Measurements from ENCODE around the gene PSMD5. TPM values are rescaled to one million over a fixed set of nuclear protein-coding genes. Genes with fewer than 3 reads are reported as not detected.

Gene PSMD5
- total and polyA plus RNA-seq, 2 donors: 27.6 to 38.0 TPM

GRCh38 chr9:120868676-120869359 is 26.1 kb upstream of the PSMD5 start:
- Histone ChIP-seq H3K36me3 (ENCODE audit: insufficient read depth) (no peaks in the 10 kb centered on the region), H3K27ac (ENCODE audit: low read depth) (peak overlapping the region; percentile 78)
- 6% methylated on average over 52 of the region's 52 CpGs for WGBS

GRCh38 chr9:120868339-120868675 is 25.6 kb upstream of the PSMD5 start:
- no peak for DNase-seq (ENCODE audit: extremely low spot score)
- Histone ChIP-seq H3K4me3 (ENCODE audit: low read depth, low read length) (peak overlapping the region; percentile 23), H3K4me1 (ENCODE audit: insufficient read depth) (no peaks in the 10 kb centered on the region), H3K27ac (ENCODE audit: low read depth) (peak overlapping the region; percentile 78), H3K36me3 (ENCODE audit: insufficient read depth) (peaks cover 2% of the 10 kb centered on the region)
- 25% methylated on average over 11 of the region's 11 CpGs for WGBS

More at GRCh38 chr9:120868676-120869359, 26.1 kb upstream of the PSMD5 start:
- peak; percentile 76 for DNase-seq (ENCODE audit: extremely low spot score)
- Histone ChIP-seq H3K4me3 (ENCODE audit: low read depth, low read length) (peak overlapping the region; percentile 23), H3K4me1 (ENCODE audit: insufficient read depth) (no peaks in the 10 kb centered on the region)

- WGBS: 87% methylated on average over 15 of the region's 15 CpGs
- Histone ChIP-seq H3K27ac (ENCODE audit: low read depth) (peak overlapping the region; percentile 62), H3K36me3 (ENCODE audit: insufficient read depth) (peaks cover 2% of the 10 kb centered on the region), H3K4me3 (ENCODE audit: low read depth, low read length) (peak overlapping the region; percentile 23), H3K4me1 (ENCODE audit: insufficient read depth) (no peaks in the 10 kb centered on the region)
- DNase-seq (ENCODE audit: extremely low spot score): no peak
These were observed 25.1 kb upstream of the PSMD5 start for GRCh38 chr9:120867676-120868338.

DNA sequence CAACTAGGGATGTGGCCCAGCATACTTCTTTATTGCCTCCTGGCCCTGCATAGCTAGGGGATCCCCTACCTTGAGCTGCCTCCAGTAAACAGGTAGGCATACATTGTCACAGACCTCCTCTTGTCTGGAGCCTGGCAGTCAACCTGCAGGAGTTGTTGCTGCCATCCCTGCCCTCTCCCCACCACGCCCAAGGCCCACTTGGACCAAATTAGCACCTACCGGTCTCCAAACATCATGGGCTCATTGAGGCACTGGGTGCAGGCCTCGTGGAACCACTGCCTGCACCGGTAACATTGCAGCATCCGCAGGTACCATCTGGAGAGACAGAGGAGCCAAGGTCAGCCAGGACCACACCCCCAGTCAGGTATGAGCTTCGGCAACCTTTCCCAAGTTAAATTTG is 23.9 kb upstream of the PSMD5 start:
- Histone ChIP-seq H3K36me3 (ENCODE audit: insufficient read depth) (peaks cover 2% of the 10 kb centered on the region), H3K4me1 (ENCODE audit: insufficient read depth) (no peaks in the 10 kb centered on the region), H3K27ac (ENCODE audit: low read depth) (no peak overlapping the region), H3K4me3 (ENCODE audit: low read depth, low read length) (no peak overlapping the region)
- DNase-seq (ENCODE audit: extremely low spot score): no peak
- 94% methylated on average over 6 of the region's 6 CpGs for WGBS

DNA sequence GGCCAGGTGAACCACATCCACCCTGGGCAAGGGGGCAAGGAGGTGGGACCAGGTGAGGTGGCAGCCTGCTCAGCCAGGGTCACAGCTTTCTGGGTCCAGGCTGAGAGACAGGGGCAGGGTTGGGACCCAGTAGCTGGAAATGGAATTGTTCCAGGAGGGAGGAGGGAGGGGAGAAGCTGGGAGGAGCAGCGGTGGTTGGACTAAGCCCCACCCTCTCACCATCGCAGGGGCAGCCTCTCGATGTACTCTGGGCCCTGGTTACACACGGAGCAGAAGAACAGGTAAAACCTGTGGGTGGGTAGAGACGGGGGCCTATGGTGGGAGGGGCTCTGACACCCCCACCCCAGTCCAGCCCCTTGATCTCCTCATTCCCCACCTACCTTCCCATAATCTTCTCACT is 23.1 kb upstream of the PSMD5 start:
- no peaks in the 10 kb centered on the region for H3K4me1 ChIP-seq (ENCODE audit: insufficient read depth)
- H3K36me3 ChIP-seq (ENCODE audit: insufficient read depth): peaks cover 2% of the 10 kb centered on the region
- H3K4me3 ChIP-seq (ENCODE audit: low read depth, low read length): no peak overlapping the region
- no peak overlapping the region for H3K27ac ChIP-seq (ENCODE audit: low read depth)
- DNase-seq (ENCODE audit: extremely low spot score): no peak
- 54% methylated on average over 5 of the region's 5 CpGs for WGBS

DNA sequence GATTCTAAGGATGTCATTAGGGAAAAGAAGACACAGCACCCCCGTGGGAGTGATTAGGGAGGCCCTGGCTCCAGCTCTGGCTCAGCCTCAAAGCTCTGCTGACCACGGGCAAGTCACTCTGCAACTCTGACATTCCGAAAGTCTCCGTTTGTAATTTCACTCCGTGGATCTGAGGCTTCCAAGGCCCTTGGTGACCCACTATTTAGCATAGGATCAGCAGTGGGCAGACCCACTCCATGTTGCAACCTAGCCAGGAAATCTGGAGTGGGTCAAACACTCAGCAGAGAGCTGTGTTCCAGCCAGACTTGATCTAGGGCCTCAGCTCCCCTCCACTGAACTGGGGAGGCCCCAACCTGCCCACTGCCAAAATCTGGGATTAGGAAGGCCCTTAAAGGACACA is 22.5 kb upstream of the PSMD5 start:
- no peaks in the 10 kb centered on the region for H3K4me1 ChIP-seq (ENCODE audit: insufficient read depth)
- no peak for DNase-seq (ENCODE audit: extremely low spot score)
- no peak overlapping the region for H3K4me3 ChIP-seq (ENCODE audit: low read depth, low read length)
- peaks cover 2% of the 10 kb centered on the region for H3K36me3 ChIP-seq (ENCODE audit: insufficient read depth)
- H3K27ac ChIP-seq (ENCODE audit: low read depth): no peak overlapping the region
- WGBS: 61% methylated on average over 5 of the region's 5 CpGs

DNA sequence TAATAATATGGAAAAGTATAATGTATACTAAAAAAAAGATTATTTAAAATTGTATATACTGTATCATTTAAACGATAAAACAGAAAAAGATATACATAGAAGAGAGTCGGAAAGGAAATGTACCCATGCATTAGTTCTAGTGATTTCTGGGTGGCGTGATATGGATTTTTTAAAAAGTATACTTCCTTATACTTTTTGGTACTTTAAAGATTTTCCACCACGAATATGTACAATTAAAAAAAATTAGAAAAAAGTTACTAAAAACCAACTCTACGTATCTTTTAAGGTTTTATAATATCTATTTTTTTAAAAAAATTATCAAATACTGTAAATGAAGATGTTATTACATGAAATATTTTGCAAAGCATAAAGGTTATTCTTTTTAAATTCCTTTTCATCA is 22.0 kb upstream of the PSMD5 start:
- peaks cover 4% of the 10 kb centered on the region for H3K36me3 ChIP-seq (ENCODE audit: insufficient read depth)
- no peak overlapping the region for H3K4me3 ChIP-seq (ENCODE audit: low read depth, low read length)
- DNase-seq (ENCODE audit: extremely low spot score): no peak
- 96% methylated on average over 5 of the region's 5 CpGs for WGBS
- no peak overlapping the region for H3K27ac ChIP-seq (ENCODE audit: low read depth)
- no peaks in the 10 kb centered on the region for H3K4me1 ChIP-seq (ENCODE audit: insufficient read depth)

DNA sequence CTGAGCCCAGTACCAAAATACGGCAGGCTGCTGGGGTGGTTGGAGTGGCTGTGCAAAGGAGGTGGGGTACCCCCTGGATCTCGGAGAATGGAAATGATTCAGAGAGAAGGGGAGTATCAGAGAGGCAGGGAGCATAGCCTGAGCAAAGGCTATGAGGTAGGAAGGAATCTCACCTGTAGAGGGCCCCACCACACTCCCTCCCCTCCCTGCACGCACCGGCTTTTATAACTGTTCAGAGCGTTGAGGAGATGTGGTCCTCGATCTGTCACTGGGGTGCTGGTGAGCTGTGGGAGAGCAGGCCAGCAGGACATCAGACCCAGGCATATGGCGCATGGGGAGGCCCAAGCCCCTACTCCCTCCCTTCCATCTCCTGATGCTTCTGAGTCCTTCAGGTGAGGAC is 21.1 kb upstream of the PSMD5 start:
- H3K36me3 ChIP-seq (ENCODE audit: insufficient read depth): peaks cover 4% of the 10 kb centered on the region
- DNase-seq (ENCODE audit: extremely low spot score): no peak
- 88% methylated on average over 7 of the region's 7 CpGs for WGBS
- H3K4me3 ChIP-seq (ENCODE audit: low read depth, low read length): no peak overlapping the region
- no peaks in the 10 kb centered on the region for H3K4me1 ChIP-seq (ENCODE audit: insufficient read depth)
- no peak overlapping the region for H3K27ac ChIP-seq (ENCODE audit: low read depth)

DNA sequence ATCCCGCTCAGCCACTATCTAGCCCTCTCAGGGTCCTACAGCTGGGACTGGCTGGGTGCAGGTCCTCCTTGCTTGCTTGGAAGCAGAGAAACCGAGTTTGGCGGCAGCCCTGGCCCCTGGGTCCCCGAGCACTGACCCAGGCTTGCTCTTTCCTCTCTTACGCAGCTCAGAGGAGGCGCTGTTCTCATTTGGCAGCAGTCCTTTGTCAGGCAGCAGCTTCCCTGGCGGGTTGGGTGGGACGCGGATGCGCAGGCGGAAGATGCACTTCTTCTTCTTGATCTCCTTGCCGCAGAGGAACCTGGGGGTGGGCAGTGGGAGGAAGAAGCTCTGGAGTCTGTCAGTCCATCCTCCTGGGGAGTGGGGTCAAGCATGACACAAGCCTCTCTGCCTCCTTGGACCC is 19.7 kb upstream of the PSMD5 start:
- Histone ChIP-seq H3K36me3 (ENCODE audit: insufficient read depth) (peaks cover 4% of the 10 kb centered on the region), H3K4me3 (ENCODE audit: low read depth, low read length) (no peak overlapping the region), H3K4me1 (ENCODE audit: insufficient read depth) (no peaks in the 10 kb centered on the region), H3K27ac (ENCODE audit: low read depth) (no peak overlapping the region)
- no peak for DNase-seq (ENCODE audit: extremely low spot score)
- 90% methylated on average over 12 of the region's 12 CpGs for WGBS

GRCh38 chr9:120861935-120862334 is 19.2 kb upstream of the PSMD5 start:
- Histone ChIP-seq H3K4me3 (ENCODE audit: low read depth, low read length) (no peak overlapping the region), H3K4me1 (ENCODE audit: insufficient read depth) (no peaks in the 10 kb centered on the region), H3K27ac (ENCODE audit: low read depth) (no peak overlapping the region), H3K36me3 (ENCODE audit: insufficient read depth) (peaks cover 4% of the 10 kb centered on the region)
- no peak for DNase-seq (ENCODE audit: extremely low spot score)
- 98% methylated on average over 6 of the region's 6 CpGs for WGBS

DNA sequence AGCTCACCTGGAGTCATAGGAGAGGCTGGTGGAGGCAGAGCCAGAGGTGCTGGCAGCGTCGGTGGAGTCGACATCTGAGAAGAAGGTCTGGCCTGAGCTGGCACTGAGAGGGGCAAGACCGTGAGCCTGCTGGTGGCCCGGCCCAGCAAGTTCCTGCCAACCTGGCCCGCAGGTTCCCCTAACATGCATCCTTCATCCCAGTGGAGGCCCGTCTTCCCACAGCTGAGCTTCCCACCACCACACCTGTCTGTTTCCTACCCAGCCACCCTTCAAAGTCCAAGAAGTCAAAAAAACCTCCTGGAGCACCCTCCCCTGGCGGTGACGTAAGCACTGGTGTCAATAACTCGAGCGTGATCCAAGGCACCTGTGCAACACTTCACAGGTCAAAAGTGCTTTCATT is 17.4 kb upstream of the PSMD5 start:
- Histone ChIP-seq H3K4me1 (ENCODE audit: insufficient read depth) (no peaks in the 10 kb centered on the region), H3K4me3 (ENCODE audit: low read depth, low read length) (no peak overlapping the region), H3K27ac (ENCODE audit: low read depth) (no peak overlapping the region), H3K36me3 (ENCODE audit: insufficient read depth) (peaks cover 4% of the 10 kb centered on the region)
- 94% methylated on average over 11 of the region's 11 CpGs for WGBS
- no peak for DNase-seq (ENCODE audit: extremely low spot score)

DNA sequence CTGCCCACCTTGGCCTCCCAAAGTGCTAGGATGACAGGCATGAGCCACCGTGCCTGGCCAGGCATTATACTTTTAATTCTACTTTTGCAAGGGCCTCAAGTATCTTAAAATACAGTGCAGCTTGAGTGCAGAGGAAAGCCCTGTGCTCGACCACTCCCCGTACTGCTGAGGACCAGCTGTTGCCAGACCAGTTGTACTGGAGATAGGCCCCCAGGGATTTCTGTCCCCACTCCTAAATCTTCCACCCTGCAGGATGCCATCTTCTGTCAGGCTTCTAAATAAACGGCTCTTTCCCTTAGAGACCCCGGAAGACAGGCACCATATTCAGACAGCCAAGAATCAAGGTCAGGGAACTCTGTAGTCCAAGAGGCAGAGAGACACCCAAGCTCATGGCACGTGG is 16.6 kb upstream of the PSMD5 start:
- peaks cover 4% of the 10 kb centered on the region for H3K36me3 ChIP-seq (ENCODE audit: insufficient read depth)
- 78% methylated on average over 6 of the region's 6 CpGs for WGBS
- H3K4me3 ChIP-seq (ENCODE audit: low read depth, low read length): no peak overlapping the region
- no peak for DNase-seq (ENCODE audit: extremely low spot score)
- no peak overlapping the region for H3K27ac ChIP-seq (ENCODE audit: low read depth)
- H3K4me1 ChIP-seq (ENCODE audit: insufficient read depth): no peaks in the 10 kb centered on the region

GRCh38 chr9:120857902-120858301 is 15.2 kb upstream of the PSMD5 start:
- Histone ChIP-seq H3K4me1 (ENCODE audit: insufficient read depth) (no peaks in the 10 kb centered on the region), H3K36me3 (ENCODE audit: insufficient read depth) (peaks cover 2% of the 10 kb centered on the region), H3K27ac (ENCODE audit: low read depth) (no peak overlapping the region), H3K4me3 (ENCODE audit: low read depth, low read length) (no peak overlapping the region)
- no peak for DNase-seq (ENCODE audit: extremely low spot score)
- 93% methylated on average over 11 of the region's 11 CpGs for WGBS

DNA sequence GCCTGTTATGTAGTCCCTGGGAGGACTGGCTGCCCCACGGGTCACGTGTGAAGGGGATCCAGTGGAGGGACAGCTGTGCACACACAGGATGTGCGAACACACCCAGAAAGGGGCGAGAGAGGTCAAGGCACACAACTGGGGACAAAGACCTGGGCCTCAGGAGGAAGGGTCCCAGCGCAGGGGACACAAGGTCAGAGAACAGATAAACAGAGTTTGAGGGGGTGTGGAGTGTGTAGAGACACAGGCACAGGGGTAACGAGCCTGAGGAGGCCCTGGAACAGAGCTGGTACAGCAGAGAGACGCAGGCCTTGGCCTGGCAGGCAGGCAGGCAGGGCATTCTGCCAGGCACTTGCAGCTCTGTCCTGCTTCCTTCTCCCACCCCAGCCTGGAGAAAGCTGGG is 14.8 kb upstream of the PSMD5 start:
- H3K36me3 ChIP-seq (ENCODE audit: insufficient read depth): peaks cover 2% of the 10 kb centered on the region
- H3K4me1 ChIP-seq (ENCODE audit: insufficient read depth): no peaks in the 10 kb centered on the region
- 82% methylated on average over 7 of the region's 7 CpGs for WGBS
- no peak overlapping the region for H3K4me3 ChIP-seq (ENCODE audit: low read depth, low read length)
- no peak overlapping the region for H3K27ac ChIP-seq (ENCODE audit: low read depth)
- DNase-seq (ENCODE audit: extremely low spot score): no peak
